Stimulated activated CD8-positive, alpha-beta memory T cell treated with anti-CD3 and anti-CD28 coated beads, Interleukin-4, amount 100 ng/mL, for 24 hours (primary cell): Measurements from ENCODE around the gene ABHD10.
A peak's percentile ranks its signal among the peaks of the same experiment; 100 is the strongest.

ENCODE experiments used
- DNase-seq: peaks from one replicate; pipeline ENCODE4 v3.0.0-alpha.2; 2020; ENCODE audit warnings: low read depth

ABHD10 gene

DNA sequence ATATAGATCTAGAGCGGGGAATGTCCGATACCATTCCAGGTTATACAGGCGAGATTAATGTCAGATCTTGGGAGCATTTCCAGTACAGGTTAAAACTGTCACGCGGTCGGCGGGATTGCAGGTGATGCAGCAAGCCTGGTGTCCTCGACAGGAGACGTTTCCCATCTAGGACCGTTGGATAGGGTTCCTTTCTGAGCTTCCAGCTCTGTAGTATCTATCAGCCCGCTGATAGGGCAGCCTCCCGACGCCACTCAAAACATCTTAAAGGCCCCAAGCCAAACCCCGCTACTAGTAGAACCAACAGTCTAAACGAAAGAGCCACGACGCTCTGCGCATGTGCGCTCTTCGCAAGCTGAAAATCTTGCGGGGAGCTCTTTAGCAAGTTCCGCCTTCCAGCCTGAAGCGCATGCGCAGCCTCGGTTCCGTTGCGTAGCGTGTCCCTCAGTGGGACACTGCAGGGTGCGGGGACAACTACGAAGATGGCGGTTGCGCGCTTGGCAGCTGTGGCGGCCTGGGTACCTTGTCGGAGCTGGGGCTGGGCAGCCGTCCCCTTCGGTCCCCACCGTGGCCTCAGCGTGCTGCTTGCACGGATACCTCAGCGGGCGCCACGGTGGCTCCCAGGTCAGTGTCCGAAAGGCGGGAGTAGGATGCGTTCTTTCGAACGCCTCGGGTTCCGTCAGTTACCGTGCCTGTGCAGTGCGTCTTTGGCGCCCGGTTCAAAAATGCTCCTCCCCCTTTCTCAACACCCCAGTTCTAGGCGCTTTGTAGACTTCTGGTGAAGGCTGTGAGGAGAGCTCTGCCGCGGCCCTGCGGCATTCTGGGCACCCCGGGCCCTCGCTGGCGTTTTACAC is at the start of gene ABHD10:
Gene ABHD10, plus strand, starts transcription at position 444 of the 851 bp plus-strand sequence. Its CDS starts 36 bp downstream, at position 480.
- DNase-seq: peak; percentile 96

DNA sequence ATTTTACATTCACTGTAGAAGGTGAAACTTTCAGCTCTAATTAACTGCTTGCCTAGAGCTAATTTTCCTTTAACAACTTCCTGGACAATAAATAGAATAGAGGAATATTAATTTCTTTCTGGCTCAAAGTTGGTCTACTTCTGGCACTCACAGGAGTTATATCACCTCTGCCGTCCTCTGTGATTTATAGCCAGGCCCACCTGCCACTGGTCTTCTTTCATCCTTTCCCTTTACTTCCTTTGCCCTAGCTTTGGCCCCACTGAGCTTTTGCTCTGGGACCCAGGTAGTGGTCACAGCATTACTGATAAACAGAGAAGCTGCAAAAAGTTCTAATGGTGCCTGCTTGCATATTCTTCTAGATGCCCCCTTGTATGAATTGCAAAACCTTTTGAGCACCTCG is 49.3 kb upstream of the ABHD10 start:
- DNase-seq: no peak

- no peak for DNase-seq
Observed at GRCh38 chr3:111932946-111933345, 45.9 kb upstream of the ABHD10 start.

DNA sequence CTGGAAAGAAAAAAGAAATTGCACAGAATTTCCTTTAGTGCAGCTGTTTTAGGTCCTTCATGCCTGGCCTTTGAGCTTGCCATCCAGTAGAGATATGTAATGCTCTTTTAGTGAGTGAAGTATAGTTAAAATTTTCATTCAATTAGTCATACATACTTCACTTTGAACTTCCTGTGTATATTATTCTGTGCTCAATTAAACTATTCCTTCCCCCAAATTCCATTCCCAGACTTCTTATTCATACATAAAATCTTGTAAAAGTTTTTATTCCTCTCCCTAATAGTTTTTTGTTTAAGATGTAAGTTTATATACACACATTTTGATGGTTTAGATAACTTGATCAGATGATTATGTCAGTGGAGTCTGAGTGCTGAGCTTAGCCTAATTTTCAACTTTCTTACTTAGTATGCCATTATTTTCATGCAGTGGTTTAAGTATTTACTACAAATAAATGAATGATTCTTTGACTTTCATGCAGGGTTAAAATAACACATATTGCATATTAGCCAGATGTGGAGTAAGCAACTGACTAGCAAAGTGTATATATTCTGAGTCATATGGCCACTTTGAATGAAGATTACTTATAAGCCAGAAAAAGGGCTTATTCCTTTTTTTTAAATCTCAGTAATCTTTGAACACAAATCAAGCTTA is 42.5 kb upstream of the ABHD10 start:
- no peak for DNase-seq

- DNase-seq: no peak
Observed at GRCh38 chr3:111936967-111937366, 41.9 kb upstream of the ABHD10 start.

DNA sequence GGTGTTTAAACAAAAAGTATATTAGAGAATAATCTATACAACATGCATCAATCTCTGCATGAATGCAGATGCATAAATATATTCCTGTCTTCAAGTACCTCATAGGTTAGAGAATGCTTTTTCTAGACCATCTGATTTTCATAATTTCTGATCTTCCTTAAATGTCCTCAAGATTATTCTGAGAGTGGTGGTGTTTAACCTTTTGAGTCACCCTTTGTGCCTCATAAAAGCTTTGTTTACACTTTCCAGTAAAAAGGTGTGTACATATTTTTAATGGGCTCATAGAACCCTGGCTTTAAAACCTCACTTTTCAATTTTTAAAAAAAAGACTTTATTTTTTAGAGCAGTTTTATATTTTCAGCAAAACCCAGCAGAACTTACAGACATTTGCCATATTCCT is 41.0 kb upstream of the ABHD10 start:
- no peak for DNase-seq

DNA sequence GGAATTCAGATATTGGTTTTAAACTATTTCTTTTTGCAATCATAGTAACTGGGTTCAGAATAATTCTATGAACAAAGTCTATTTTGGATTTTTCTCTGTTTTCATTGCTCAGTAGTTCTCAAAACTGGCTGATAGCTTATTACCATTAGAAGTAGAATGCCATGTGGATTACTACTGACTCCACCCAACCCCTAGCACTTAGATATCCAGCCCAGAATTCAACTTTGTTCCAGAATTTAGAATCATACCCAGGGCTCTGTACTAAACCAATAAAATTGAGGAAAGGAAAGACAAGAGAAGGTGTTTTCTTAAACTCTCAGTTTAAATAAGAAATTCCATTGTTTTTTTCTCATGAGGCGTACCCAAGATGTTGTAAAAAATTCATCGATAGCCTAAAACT is 39.0 kb upstream of the ABHD10 start:
- DNase-seq: no peak

DNA sequence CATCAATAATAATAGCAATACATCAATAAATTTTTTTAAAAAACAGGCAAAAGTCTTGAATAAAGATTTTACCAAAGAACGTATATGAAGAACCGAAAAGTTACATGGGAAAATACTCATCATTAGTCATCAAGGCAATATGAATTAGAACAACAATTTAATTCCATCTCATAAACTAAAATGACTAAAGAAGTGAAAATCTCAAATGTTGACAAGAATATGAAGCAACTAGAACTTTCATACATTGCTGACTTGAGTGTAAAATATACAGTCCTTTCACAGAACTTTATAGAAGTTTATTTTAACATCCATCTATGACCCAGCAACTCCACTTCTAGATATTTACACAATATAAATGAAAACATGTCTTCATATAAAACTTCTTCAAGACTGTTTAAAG is 35.3 kb upstream of the ABHD10 start:
- DNase-seq: no peak

DNA sequence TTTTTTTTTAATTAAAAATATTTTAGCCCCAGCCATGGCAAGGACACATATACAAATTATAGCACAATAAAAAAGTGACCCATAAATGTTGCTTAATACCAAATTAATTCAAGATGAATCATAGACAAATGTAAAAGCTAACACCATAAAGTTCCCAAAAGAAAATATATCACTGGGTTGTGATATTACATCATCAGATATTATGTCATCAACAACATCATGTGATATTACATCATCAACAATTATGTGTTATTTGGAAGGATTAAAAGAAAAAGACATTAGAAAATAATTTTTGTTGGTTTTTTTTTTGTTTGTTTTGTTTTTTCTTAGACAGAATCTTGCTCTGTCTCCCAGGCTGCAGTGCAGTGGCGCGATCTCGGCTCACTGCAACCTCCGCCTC is 34.5 kb upstream of the ABHD10 start:
- DNase-seq: no peak

DNA sequence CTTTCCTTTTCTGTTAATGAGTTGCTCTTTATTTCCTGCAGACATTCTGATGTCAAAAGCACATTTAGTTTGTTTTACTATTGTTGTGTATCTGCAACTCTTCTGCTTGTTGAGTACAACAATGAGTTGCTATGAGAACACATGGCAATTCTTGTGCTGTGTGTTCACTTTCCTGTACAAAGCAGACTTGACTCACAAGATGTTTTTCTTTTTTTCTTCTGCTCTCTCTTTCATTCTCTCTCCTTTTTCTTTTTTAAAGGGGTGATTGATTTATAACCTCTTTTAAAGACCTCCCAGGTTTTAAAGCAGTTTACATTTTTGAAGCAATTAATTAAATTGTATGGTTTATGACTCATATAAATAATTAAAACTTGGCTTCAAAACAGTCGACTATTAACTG is 31.6 kb upstream of the ABHD10 start:
- no peak for DNase-seq

GRCh38 chr3:111948786-111949185 is 30.0 kb upstream of the ABHD10 start:
- no peak for DNase-seq

GRCh38 chr3:111949712-111950111 is 29.1 kb upstream of the ABHD10 start:
- DNase-seq: no peak

DNA sequence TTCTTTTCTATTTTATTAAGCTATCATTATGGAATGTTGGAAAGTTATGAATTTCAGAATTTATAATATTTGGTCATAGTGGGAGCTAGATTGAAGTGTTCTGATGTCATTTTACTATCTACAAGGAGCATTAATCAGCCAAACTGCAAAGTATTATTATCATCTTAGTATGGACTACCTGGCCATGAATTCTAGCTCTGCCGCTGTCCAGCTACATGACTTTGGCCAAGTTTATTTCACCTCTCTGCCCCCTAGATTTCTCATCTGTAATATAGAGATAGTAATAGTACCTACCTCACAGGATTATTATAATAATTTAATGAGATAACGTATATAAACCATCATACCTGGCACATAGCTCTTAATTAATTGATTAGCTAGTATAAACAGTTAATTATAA is 27.8 kb upstream of the ABHD10 start:
- no peak for DNase-seq

- DNase-seq: no peak
Observed at GRCh38 chr3:111952086-111952485, 26.7 kb upstream of the ABHD10 start.

- DNase-seq: no peak
Observed at GRCh38 chr3:111952866-111953450, 25.9 kb upstream of the ABHD10 start.

GRCh38 chr3:111954228-111954990 is 24.4 kb upstream of the ABHD10 start:
- DNase-seq: no peak

- no peak for DNase-seq
Observed at GRCh38 chr3:111955876-111956275, 22.9 kb upstream of the ABHD10 start.

GRCh38 chr3:111956449-111956848 is 22.4 kb upstream of the ABHD10 start:
- DNase-seq: no peak

- DNase-seq: no peak
Observed at GRCh38 chr3:111956995-111957734, 21.7 kb upstream of the ABHD10 start.

- DNase-seq: no peak
Observed at GRCh38 chr3:111961461-111962164, 17.2 kb upstream of the ABHD10 start.

GRCh38 chr3:111963424-111963823 is 15.4 kb upstream of the ABHD10 start:
- no peak for DNase-seq
